Osteoblast (primary cell): ENCODE results near the gene LRRC4B. TPM values are rescaled to one million over a fixed set of nuclear protein-coding genes. Genes with fewer than 3 reads are reported as not detected.

Experiments used
- DNase-seq: peaks from one replicate; pipeline ENCODE4 v3.0.0; 2011; ENCODE audit warnings: low spot score, mixed read lengths; ENCODE audit not compliant: insufficient read length; ENCODE audit errors: missing footprints
- H2AFZ ChIP-seq: 2 replicates; pipeline ENCODE4 v1.6.0; 2011; ENCODE audit warnings: mild to moderate bottlenecking, low read length
- H3K27ac ChIP-seq: 2 replicates; pipeline ENCODE4 v1.5.1; 2011; ENCODE audit warnings: mild to moderate bottlenecking, low read depth, low read length, moderate library complexity
- H3K27me3 ChIP-seq: 2 replicates; pipeline ENCODE4 v1.6.0; 2012; ENCODE audit warnings: mild to moderate bottlenecking, control low read depth, inconsistent platforms, low read length, moderate library complexity; ENCODE audit not compliant: insufficient read depth
- H3K36me3 ChIP-seq: 2 replicates; pipeline ENCODE4 v1.5.1; 2011; ENCODE audit warnings: mild to moderate bottlenecking, low read length, control low read depth, moderate library complexity; ENCODE audit not compliant: insufficient read depth
- H3K4me1 ChIP-seq: 2 replicates; pipeline ENCODE4 v1.5.1; 2011; ENCODE audit warnings: mild to moderate bottlenecking, low read length, control low read depth, moderate library complexity; ENCODE audit not compliant: insufficient read depth
- H3K4me2 ChIP-seq: 2 replicates; pipeline ENCODE4 v1.6.0; 2011; ENCODE audit warnings: mild to moderate bottlenecking, low read length; ENCODE audit not compliant: insufficient read depth
- H3K4me3 ChIP-seq: fragments of 200-600 bp; sonication (generic); 3 replicates; pipeline ENCODE4 v1.5.1; 2012; ENCODE audit warnings: mild to moderate bottlenecking, low read length, inconsistent platforms; ENCODE audit not compliant: insufficient read depth
- H3K79me2 ChIP-seq: 2 replicates; pipeline ENCODE4 v1.6.0; 2012; ENCODE audit warnings: mild to moderate bottlenecking, low read length, control low read depth, inconsistent platforms; ENCODE audit not compliant: insufficient read depth
- H3K9me3 ChIP-seq: 2 replicates; pipeline ENCODE4 v1.5.1; 2011; ENCODE audit warnings: low read depth, low read length, control low read depth
- H4K20me1 ChIP-seq: 2 replicates; pipeline ENCODE4 v1.6.0; 2012; ENCODE audit warnings: mild to moderate bottlenecking, low read length, control low read depth; ENCODE audit not compliant: insufficient read depth
- CTCF ChIP-seq: IDR thresholded peaks from 2 replicates; pipeline ENCODE4 v1.5.1; 2011; ENCODE audit warnings: mild to moderate bottlenecking, low read depth, low read length, moderate library complexity; ENCODE audit errors: extremely low read depth
- total RNA-seq: library from RNA; depleted of rRNA; stranded (reverse); fragments of >200 nt; gene quantifications from 2 replicates; pipeline ENCODE4 v1.2.3, GENCODE V29; 2012

LRRC4B gene
- total RNA-seq, 1 donor = not detected

DNA sequence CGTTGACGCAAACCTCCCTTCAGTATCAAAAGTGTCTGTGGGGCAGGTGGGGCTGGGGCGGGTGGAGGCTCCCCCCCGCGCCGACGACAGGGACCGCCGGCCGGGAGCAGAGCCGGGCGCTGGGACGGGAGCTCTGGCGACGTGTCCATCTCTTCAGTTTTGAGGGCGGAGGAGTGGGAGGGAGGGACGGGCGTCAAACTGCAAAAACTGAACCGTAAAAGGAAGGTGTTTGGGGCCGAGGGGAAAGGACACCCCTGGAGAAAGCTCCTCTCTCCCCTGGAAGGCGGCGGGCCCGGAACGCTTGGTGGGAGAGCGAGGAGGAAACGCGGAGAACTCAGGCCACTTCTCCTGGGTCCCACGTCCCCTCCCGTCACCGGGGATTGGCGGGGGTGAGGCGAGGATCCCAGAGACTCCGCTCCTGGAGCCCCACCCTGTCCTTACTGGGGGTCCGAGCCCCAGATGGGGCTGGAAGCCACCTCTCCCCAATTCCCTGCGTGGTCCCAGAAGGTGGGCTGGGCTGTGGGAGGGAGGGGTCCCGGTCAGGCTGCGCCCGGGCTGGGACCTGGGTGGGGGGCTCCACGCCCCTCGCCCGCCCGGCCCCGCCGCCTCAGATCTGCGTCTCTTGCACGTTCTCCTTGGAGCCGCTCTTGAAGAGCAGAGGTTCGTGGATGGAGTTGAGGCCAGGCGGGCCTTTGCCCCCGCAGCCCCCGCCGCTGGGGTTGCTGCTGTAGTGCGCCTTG, 51.1 kb downstream of the LRRC4B start:
- DNase-seq = peak; percentile 76
- H4K20me1 ChIP-seq = no peaks in the 10 kb centered on the region

GRCh38 chr19:50516456-50516855, 51.8 kb downstream of the LRRC4B start:
- Histone ChIP-seq H3K79me2 (no peaks in the 10 kb centered on the region), H3K27me3 (no peaks in the 10 kb centered on the region), H3K4me1 (no peaks in the 10 kb centered on the region), H3K4me3 (no peak overlapping the region), H2AFZ (no peak overlapping the region), H3K4me2 (no peak overlapping the region), H3K27ac (no peak overlapping the region), H3K36me3 (no peaks in the 10 kb centered on the region), H3K9me3 (no peaks in the 10 kb centered on the region), H4K20me1 (no peaks in the 10 kb centered on the region)
- DNase-seq = no peak
- no peak for TF ChIP-seq CTCF

More for the DNA sequence above, 51.1 kb downstream of the LRRC4B start:
- TF ChIP-seq CTCF = no peak
- H3K4me3 ChIP-seq = no peak overlapping the region
- no peaks in the 10 kb centered on the region for H3K79me2 ChIP-seq
- no peaks in the 10 kb centered on the region for H3K9me3 ChIP-seq
- no peak overlapping the region for H3K4me2 ChIP-seq
- H2AFZ ChIP-seq = no peak overlapping the region
- no peaks in the 10 kb centered on the region for H3K4me1 ChIP-seq
- no peak overlapping the region for H3K27ac ChIP-seq
- H3K36me3 ChIP-seq = no peaks in the 10 kb centered on the region
- H3K27me3 ChIP-seq = no peaks in the 10 kb centered on the region

DNA sequence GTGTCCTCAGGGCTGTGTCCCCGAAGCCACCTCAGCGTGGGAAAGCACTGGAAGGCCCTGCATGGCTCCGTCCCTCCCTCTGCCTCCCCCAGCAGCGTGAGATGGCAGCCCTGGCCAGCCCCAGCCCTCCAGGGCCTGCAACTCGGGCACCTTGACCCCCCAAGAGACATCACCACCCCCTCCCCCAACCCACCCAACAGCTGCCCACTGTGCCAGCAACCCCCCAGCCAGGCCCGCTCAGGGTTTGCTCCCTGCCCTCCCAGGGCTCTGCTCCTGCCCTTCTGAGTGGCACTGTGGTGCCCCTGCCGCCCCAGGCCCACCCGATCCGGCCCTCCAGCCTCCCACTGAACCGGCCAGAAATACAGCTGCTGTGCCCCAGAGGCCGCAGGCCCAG, 53.1 kb downstream of the LRRC4B start:
- Histone ChIP-seq H3K79me2 (peaks cover 6% of the 10 kb centered on the region), H3K36me3 (no peaks in the 10 kb centered on the region), H4K20me1 (no peaks in the 10 kb centered on the region), H3K9me3 (no peaks in the 10 kb centered on the region), H3K4me1 (peaks cover 4% of the 10 kb centered on the region), H3K4me2 (no peak overlapping the region), H3K27me3 (no peaks in the 10 kb centered on the region), H3K4me3 (no peak overlapping the region), H3K27ac (no peak overlapping the region), H2AFZ (no peak overlapping the region)
- TF ChIP-seq CTCF = no peak
- DNase-seq = peak; percentile 76

DNA sequence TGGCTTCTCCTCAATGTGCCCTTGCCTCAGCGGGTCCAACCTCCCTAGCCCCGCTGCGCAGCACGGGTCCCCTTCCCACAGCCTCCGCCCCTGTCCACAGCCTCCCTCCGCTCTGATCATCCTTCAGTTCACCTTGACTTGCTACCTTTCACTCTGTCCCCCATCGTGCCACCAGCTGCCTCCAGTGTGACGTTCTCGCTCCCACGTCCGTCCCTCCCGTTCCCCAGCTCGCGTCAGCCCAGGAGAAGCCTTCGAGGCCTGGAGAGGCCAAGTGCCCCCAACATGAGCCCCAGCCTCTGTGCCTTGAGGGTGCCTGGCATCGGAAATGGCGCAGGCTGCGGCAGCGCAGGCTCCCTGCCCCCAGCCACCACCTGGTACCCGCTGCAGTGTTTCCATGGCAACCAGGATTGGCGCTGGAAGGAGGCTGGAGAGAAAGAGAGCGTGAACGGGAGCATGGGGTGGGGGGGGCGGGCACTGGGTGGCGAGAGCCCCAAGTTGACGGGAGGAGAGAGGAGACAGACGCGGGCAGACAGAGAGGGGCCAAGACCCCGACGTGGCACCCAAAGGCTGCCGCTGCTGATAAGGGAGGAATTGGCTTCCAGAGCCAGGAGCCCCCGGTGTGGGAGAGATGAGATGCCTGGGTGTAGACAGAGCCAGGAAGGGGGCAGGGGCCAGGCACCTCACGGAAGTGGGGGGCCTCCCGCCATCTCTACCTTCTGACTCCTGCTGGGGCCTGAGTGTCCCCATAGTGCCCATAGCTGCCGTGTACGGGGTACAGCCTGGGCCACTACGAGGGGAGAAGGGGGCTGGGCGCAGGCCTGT, 53.7 kb downstream of the LRRC4B start:
- TF ChIP-seq CTCF = no peak
- H3K9me3 ChIP-seq = no peaks in the 10 kb centered on the region
- peak; percentile 88 for DNase-seq
- peaks cover 8% of the 10 kb centered on the region for H3K79me2 ChIP-seq
- H3K27ac ChIP-seq = no peak overlapping the region
- H4K20me1 ChIP-seq = no peaks in the 10 kb centered on the region
- no peaks in the 10 kb centered on the region for H3K27me3 ChIP-seq
- no peak overlapping the region for H3K4me3 ChIP-seq
- H3K36me3 ChIP-seq = no peaks in the 10 kb centered on the region
- no peak overlapping the region for H2AFZ ChIP-seq
- H3K4me1 ChIP-seq = peaks cover 8% of the 10 kb centered on the region
- H3K4me2 ChIP-seq = no peak overlapping the region
